Astrocyte of the cerebellum (primary cell): Measurements from ENCODE around the gene CFAP61.

Source experiments
- DNase-seq: peaks from one replicate; pipeline ENCODE4 v3.0.0-alpha.2; 2011; ENCODE audit warnings: low read depth
- H3K4me3 ChIP-seq: 2 replicates; pipeline ENCODE4 v1.5.1; 2011; ENCODE audit warnings: mild to moderate bottlenecking, low read depth, low read length, moderate library complexity
- CTCF ChIP-seq: IDR thresholded peaks from 2 replicates; pipeline ENCODE4 v1.5.1; 2012; ENCODE audit warnings: low read length, low read depth, moderate library complexity, mild to moderate bottlenecking; ENCODE audit errors: missing control alignments
- in situ Hi-C: cut with HindIII; loops from 2 replicates; pipeline ENCODE4 v1.10.0; 2017; ENCODE audit warnings: low sequenced_read_pairs

The CFAP61 gene

DNA sequence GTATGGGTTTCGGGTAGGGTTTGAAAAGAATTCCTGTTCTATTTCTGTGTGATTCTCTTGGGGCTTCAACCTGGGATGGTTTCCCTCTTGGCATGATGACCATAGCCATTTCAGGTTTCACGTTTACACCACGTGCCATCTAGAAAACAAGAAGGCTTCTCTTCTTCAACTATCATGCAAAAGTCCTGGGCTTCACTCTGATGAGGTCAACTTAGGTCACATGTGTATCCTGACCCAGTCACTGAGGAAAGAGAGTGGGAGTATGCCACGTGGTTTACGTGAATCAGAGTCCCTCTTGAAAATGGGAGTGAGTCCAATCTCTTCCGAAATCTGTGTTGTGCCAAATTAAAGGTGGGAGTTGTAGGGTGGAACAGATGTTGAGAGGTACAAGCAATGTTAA lies 174.2 kb downstream of the CFAP61 start:
- in situ Hi-C loops = no loop called here
- DNase-seq = no peak
- TF ChIP-seq CTCF = no peak
- H3K4me3 ChIP-seq = no peak overlapping the region

GRCh38 chr20:20227013-20227571 lies 174.8 kb downstream of the CFAP61 start:
- no peak for TF ChIP-seq CTCF
- DNase-seq = no peak

DNA sequence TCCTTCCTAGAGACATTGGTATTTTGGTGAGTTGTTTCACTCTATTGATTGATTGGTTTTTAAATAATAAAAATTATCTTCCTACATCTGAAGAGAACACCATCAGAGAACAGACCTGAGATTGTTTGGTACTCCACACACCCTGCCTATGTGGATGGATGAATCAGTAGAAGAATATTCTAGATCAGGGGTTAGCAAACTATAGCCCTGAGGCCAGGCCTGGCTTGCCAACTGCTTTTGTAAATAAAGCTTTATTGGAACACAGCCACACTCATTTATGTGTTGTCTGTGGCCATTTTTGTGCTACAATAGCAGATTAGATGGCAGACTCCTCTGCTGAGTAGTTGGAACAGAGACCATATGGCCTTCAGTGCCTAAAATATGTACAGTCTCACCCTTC lies 176.0 kb downstream of the CFAP61 start:
- in situ Hi-C loops = no loop called here
- no peak for DNase-seq

More at GRCh38 chr20:20227013-20227571, 174.8 kb downstream of the CFAP61 start:
- H3K4me3 ChIP-seq = no peak overlapping the region
- in situ Hi-C loops = no loop called here

GRCh38 chr20:20229595-20229994 lies 177.3 kb downstream of the CFAP61 start:
- no peak for DNase-seq
- no peak overlapping the region for H3K4me3 ChIP-seq
- in situ Hi-C loops = no loop called here
- no peak for TF ChIP-seq CTCF

More for the DNA sequence above, 176.0 kb downstream of the CFAP61 start:
- no peak overlapping the region for H3K4me3 ChIP-seq
- TF ChIP-seq CTCF = no peak

- no peak overlapping the region for H3K4me3 ChIP-seq
- no peak for TF ChIP-seq CTCF
- no peak for DNase-seq
- in situ Hi-C loops = no loop called here
Measured at GRCh38 chr20:20230741-20231140, 178.4 kb downstream of the CFAP61 start.

DNA sequence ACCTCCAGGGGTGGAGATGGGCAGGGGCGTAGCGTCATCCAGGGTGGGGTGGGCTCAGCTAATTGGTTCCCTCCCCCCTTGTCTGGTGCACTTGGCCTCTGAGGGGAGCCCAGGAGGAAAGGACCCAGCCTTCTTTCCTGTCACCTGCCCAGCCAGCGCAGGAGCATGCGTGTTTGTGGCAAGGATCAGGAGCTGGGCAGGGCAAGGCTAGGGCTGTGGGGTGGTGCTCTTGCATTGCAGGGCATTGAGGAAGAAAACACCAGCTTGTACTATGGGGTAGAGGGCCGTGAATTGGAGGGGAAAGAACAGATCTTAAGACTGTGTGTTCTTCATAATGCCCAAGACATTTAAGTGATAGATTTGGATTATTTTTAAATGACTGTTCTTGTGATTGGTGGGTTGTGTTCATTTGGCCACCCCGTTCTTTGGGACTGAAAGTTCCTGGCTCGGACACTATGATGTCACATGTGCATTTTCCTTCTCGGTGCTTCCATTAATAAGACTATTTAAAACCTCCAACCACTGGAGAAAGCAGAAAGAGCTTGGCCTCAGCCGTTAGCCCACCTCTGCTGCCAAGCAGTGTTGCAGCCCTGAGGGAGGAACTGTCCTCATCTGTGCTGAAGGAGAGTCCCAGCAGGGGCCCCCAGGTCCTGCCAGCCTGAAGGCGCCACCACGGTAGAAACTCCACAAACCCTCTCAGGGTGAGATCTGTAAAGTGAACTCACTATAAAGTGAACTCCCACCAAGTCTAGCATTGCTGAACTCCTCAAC lies 179.4 kb downstream of the CFAP61 start:
- no peak for DNase-seq
- in situ Hi-C loops = no loop called here
- no peak for TF ChIP-seq CTCF
- H3K4me3 ChIP-seq = no peak overlapping the region
